ENCODE measurements around the gene PLCH1. TPM values are rescaled to one million over a fixed set of nuclear protein-coding genes. Genes with fewer than 3 reads are reported as not detected.

Gene PLCH1
- total and polyA plus RNA-seq, 2 experiments from 2014 or later, result 2.6 to 5.8 TPM

GRCh38 chr3:155455765-155456164, 289.1 kb downstream of the PLCH1 start:
- Histone ChIP-seq H2AFZ (no peak overlapping the region), H3K27ac (no peak overlapping the region), H3K4me2 (no peak overlapping the region), H3K4me3 (no peak overlapping the region), H4K20me1 (ENCODE audit: insufficient read depth, poor library complexity, severe bottlenecking) (no peaks in the 10 kb centered on the region), H3K4me1 (ENCODE audit: insufficient read depth) (no peaks in the 10 kb centered on the region), H3K9me2 (replicated peaks; ENCODE audit: insufficient read depth) (no peaks in the 10 kb centered on the region), H3K27me3 (no peaks in the 10 kb centered on the region), H3K79me2 (no peaks in the 10 kb centered on the region), H3K36me3 (replicated peaks; ENCODE audit: insufficient read depth, low read depth) (no peaks in the 10 kb centered on the region), H3K9me3 (ENCODE audit: low read depth) (no peaks in the 10 kb centered on the region)
- WGBS (ENCODE audit: low lambda C conversion rate, missing lambda C conversion rate), result 95% methylated on average over 4 of the region's 4 CpGs
- DNase-seq (ENCODE audit: low spot score), result no peak
- TF ChIP-seq EZH2phosphoT487 (IDR thresholded peaks at IDR 0.05; ENCODE audit: low read depth, severe bottlenecking, unreplicated experiment), result no peak
- no peak for TF ChIP-seq CTCF (IDR thresholded peaks at IDR 0.05; ENCODE audit: poor library complexity)
- TF ChIP-seq EZH2 (IDR thresholded peaks at IDR 0.05; ENCODE audit: borderline replicate concordance), result no peak

- WGBS (ENCODE audit: low lambda C conversion rate, missing lambda C conversion rate), result 91% methylated on average over 1 of the region's 1 CpG
- Histone ChIP-seq H3K79me2 (no peaks in the 10 kb centered on the region), H3K4me3 (no peak overlapping the region), H3K27ac (no peak overlapping the region), H3K4me2 (no peak overlapping the region), H3K9me2 (replicated peaks; ENCODE audit: insufficient read depth) (no peaks in the 10 kb centered on the region), H3K9me3 (ENCODE audit: low read depth) (no peaks in the 10 kb centered on the region), H3K4me1 (ENCODE audit: insufficient read depth) (no peaks in the 10 kb centered on the region), H4K20me1 (ENCODE audit: insufficient read depth, poor library complexity, severe bottlenecking) (no peaks in the 10 kb centered on the region), H2AFZ (no peak overlapping the region), H3K36me3 (replicated peaks; ENCODE audit: insufficient read depth, low read depth) (no peaks in the 10 kb centered on the region), H3K27me3 (no peaks in the 10 kb centered on the region)
- no peak for DNase-seq (ENCODE audit: low spot score)
- TF ChIP-seq EZH2phosphoT487 (IDR thresholded peaks at IDR 0.05; ENCODE audit: low read depth, severe bottlenecking, unreplicated experiment) (no peak), EZH2 (IDR thresholded peaks at IDR 0.05; ENCODE audit: borderline replicate concordance) (no peak), CTCF (IDR thresholded peaks at IDR 0.05; ENCODE audit: poor library complexity) (no peak)
Measured at GRCh38 chr3:155453512-155453911, 291.4 kb downstream of the PLCH1 start.

GRCh38 chr3:155449613-155450267, 295.1 kb downstream of the PLCH1 start:
- H2AFZ ChIP-seq, result no peak overlapping the region

More at GRCh38 chr3:155449613-155450267, 295.1 kb downstream of the PLCH1 start:
- no peak for DNase-seq (ENCODE audit: low spot score)
- no peaks in the 10 kb centered on the region for H3K27me3 ChIP-seq
- H3K36me3 ChIP-seq (replicated peaks; ENCODE audit: insufficient read depth, low read depth), result no peaks in the 10 kb centered on the region
- H3K79me2 ChIP-seq, result no peaks in the 10 kb centered on the region
- 86% methylated on average over 3 of the region's 3 CpGs for WGBS (ENCODE audit: low lambda C conversion rate, missing lambda C conversion rate)
- H3K27ac ChIP-seq, result no peak overlapping the region
- no peak overlapping the region for H3K4me2 ChIP-seq
- no peak overlapping the region for H3K4me3 ChIP-seq
- H3K4me1 ChIP-seq (ENCODE audit: insufficient read depth), result no peaks in the 10 kb centered on the region
- no peaks in the 10 kb centered on the region for H4K20me1 ChIP-seq (ENCODE audit: insufficient read depth, poor library complexity, severe bottlenecking)
- no peaks in the 10 kb centered on the region for H3K9me2 ChIP-seq (replicated peaks; ENCODE audit: insufficient read depth)
- TF ChIP-seq EZH2 (IDR thresholded peaks at IDR 0.05; ENCODE audit: borderline replicate concordance) (no peak), EZH2phosphoT487 (IDR thresholded peaks at IDR 0.05; ENCODE audit: low read depth, severe bottlenecking, unreplicated experiment) (no peak), CTCF (IDR thresholded peaks at IDR 0.05; ENCODE audit: poor library complexity) (no peak)
- no peaks in the 10 kb centered on the region for H3K9me3 ChIP-seq (ENCODE audit: low read depth)

All from hepatocyte (in vitro differentiated cells).